HFFc6 (cell line): ENCODE results near the gene GDPD2. TPM values are rescaled to one million over a fixed set of nuclear protein-coding genes. Genes with fewer than 3 reads are reported as not detected.
A peak's percentile ranks its signal among the peaks of the same experiment; 100 is the strongest.

Experiments
- DNase-seq: peaks from one replicate; pipeline ENCODE4 v3.0.0-alpha.2; 2018
- H3K27ac Mint-ChIP-seq: 2 replicates; pipeline ENCODE4 v1.8.0; 2020; ENCODE audit warnings: mild to moderate bottlenecking, mixed read lengths
- H3K27me3 Mint-ChIP-seq: 2 replicates; pipeline ENCODE4 v1.8.0; 2021; ENCODE audit warnings: mild to moderate bottlenecking, moderate library complexity, mixed read lengths; ENCODE audit not compliant: insufficient read depth
- H3K36me3 Mint-ChIP-seq: 2 replicates; pipeline ENCODE4 v1.8.0; 2021; ENCODE audit warnings: low read depth, mixed read lengths
- H3K4me1 Mint-ChIP-seq: 2 replicates; pipeline ENCODE4 v1.8.0; 2020; ENCODE audit warnings: low read depth, mixed read lengths
- H3K4me3 Mint-ChIP-seq: 2 replicates; pipeline ENCODE4 v1.8.0; 2020; ENCODE audit warnings: mild to moderate bottlenecking, moderate library complexity, mixed read lengths
- H3K9me3 Mint-ChIP-seq: 2 replicates; pipeline ENCODE4 v1.8.0; 2020; ENCODE audit warnings: mild to moderate bottlenecking, mixed read lengths
- CTCF ChIP-seq: fragments of 200-600 bp; sonication (generic); IDR thresholded peaks from 2 replicates; pipeline ENCODE4 v1.5.0; 2021; ENCODE audit warnings: antibody characterized with exemption, mild to moderate bottlenecking
- total RNA-seq, 6 experiments: library from RNA; stranded (reverse); fragmentation: NEBNext Ultra II Directional; extraction: Animal tissue kit (Norgen Biotek cat#: 25700); gene quantifications; 2 replicates in 1 of 6; 3 replicates in 5 of 6; pipeline ENCODE4 v1.2.3, GENCODE V29; 2021

The GDPD2 gene
- total RNA-seq, 6 experiments from 2014 or later = not detected

DNA sequence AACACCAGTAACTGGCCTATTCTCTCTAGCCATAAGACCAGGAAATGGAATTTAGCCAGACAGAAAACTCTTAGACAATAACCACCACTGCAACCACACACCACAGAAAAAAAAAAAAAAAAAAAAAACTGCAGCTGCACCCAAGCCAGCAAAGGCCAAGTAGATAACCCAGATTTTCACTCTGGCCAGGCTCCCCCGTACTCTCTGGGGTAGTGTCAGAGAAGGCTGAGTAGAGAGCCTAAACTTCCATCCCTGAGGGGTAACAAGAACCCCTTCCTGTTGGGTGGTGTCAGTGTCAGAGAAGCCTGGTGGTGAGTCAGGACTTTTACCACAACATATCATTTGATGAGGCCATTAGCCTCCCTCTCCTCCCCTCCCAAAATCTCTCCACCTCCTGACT is 15.9 kb downstream of the GDPD2 start:
- DNase-seq = no peak
- TF ChIP-seq CTCF = no peak
- H3K36me3 Mint-ChIP-seq = peaks cover 10% of the 10 kb centered on the region; the same call in 1 of the 2 replicates
- peak overlapping the region; percentile 49; the same call in 1 of the 2 replicates for H3K27ac Mint-ChIP-seq
- no peak overlapping the region for H3K4me3 Mint-ChIP-seq
- no peaks in the 10 kb centered on the region; the same call in 1 of the 2 replicates for H3K27me3 Mint-ChIP-seq
- H3K4me1 Mint-ChIP-seq = peaks cover 32% of the 10 kb centered on the region
- no peaks in the 10 kb centered on the region for H3K9me3 Mint-ChIP-seq

GRCh38 chrX:70442224-70442623 is 19.1 kb downstream of the GDPD2 start:
- Mint-ChIP-seq H3K27ac (no peak overlapping the region), H3K27me3 (peaks cover 6% of the 10 kb centered on the region), H3K4me3 (no peak overlapping the region), H3K9me3 (no peaks in the 10 kb centered on the region), H3K36me3 (peaks cover 10% of the 10 kb centered on the region; the same call in 1 of the 2 replicates), H3K4me1 (peaks cover 23% of the 10 kb centered on the region)
- DNase-seq = no peak
- no peak for TF ChIP-seq CTCF

GRCh38 chrX:70444326-70444945 is 21.3 kb downstream of the GDPD2 start, which contains the start of gene DLG3:
DLG3 (plus strand) TSS chrX:70444835; CDS start chrX:70445202, 367 bp downstream.
- peak; percentile 33 for DNase-seq
- TF ChIP-seq CTCF = no peak
- no peak within 1 kb of the TSS for H3K27ac Mint-ChIP-seq
- peaks cover 1% of the 10 kb centered on the region for H3K4me1 Mint-ChIP-seq
- H3K9me3 Mint-ChIP-seq = no peaks in the 10 kb centered on the region
- peaks cover 11% of the 10 kb centered on the region for H3K27me3 Mint-ChIP-seq
- peak within 1 kb of the TSS; percentile 68 for H3K4me3 Mint-ChIP-seq
- no peaks in the 10 kb centered on the region for H3K36me3 Mint-ChIP-seq

DNA sequence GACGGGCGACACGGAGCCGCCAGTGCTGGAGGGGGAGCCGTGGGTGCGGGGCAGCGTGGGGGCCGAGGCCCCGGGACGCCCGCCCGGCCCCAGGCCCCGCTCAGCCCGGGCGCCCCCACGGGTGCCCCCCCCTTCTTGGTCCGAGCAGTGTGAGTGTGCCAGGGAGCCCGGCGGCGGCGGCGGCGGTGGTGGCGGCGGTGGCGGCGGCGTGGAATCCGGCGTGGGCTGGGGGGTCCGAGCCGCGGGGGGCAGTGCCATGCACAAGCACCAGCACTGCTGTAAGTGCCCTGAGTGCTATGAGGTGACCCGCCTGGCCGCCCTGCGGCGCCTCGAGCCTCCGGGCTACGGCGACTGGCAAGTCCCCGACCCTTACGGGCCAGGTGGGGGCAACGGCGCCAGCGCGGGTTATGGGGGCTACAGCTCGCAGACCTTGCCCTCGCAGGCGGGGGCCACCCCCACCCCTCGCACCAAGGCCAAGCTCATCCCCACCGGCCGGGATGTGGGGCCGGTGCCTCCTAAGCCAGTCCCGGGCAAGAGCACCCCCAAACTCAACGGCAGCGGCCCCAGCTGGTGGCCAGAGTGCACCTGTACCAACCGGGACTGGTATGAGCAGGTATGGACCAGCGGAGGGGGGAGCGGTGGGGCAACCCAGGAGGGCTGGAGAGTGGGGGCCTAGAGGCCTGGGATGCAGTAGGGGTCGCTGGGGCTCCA is 22.0 kb downstream of the GDPD2 start:
- Mint-ChIP-seq H3K27me3 (peaks cover 11% of the 10 kb centered on the region), H3K36me3 (no peaks in the 10 kb centered on the region), H3K4me1 (no peaks in the 10 kb centered on the region), H3K9me3 (no peaks in the 10 kb centered on the region), H3K4me3 (peak overlapping the region; percentile 68), H3K27ac (no peak overlapping the region)
- TF ChIP-seq CTCF = no peak
- no peak for DNase-seq

GRCh38 chrX:70445951-70446350 is 22.8 kb downstream of the GDPD2 start:
- Mint-ChIP-seq H3K4me3 (peak overlapping the region; percentile 39; the same call in 1 of the 2 replicates), H3K9me3 (no peaks in the 10 kb centered on the region), H3K4me1 (no peaks in the 10 kb centered on the region), H3K36me3 (no peaks in the 10 kb centered on the region), H3K27ac (no peak overlapping the region), H3K27me3 (peaks cover 11% of the 10 kb centered on the region)
- DNase-seq = no peak
- no peak for TF ChIP-seq CTCF
